ENCODE measurements around the gene SDK1.

Gene SDK1

DNA sequence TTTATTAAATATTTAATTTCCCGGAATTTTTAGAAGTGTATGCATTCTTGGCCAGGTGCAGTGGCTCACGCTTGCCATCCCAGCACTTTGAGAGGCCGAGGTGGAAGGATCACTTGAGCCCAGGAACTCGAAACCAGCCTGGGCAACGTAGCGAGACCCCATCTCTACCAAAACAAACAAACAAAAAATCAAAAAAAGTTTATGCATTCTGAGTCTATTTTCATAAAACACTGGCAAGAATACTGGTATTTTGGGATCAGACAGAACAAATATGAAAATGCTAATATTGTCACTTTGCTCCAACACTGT lies 940.2 kb downstream of the SDK1 start:
- no peak for DNase-seq (ENCODE audit: low read depth)
- H3K4me3 ChIP-seq (ENCODE audit: control insufficient read depth, low read depth, low read length), result no peak overlapping the region
- TF ChIP-seq, protein P1, sequence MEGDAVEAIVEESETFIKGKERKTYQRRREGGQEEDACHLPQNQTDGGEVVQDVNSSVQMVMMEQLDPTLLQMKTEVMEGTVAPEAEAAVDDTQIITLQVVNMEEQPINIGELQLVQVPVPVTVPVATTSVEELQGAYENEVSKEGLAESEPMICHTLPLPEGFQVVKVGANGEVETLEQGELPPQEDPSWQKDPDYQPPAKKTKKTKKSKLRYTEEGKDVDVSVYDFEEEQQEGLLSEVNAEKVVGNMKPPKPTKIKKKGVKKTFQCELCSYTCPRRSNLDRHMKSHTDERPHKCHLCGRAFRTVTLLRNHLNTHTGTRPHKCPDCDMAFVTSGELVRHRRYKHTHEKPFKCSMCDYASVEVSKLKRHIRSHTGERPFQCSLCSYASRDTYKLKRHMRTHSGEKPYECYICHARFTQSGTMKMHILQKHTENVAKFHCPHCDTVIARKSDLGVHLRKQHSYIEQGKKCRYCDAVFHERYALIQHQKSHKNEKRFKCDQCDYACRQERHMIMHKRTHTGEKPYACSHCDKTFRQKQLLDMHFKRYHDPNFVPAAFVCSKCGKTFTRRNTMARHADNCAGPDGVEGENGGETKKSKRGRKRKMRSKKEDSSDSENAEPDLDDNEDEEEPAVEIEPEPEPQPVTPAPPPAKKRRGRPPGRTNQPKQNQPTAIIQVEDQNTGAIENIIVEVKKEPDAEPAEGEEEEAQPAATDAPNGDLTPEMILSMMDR (conservative IDR thresholded peaks at IDR 0.05; ENCODE audit: control insufficient read depth, insufficient read depth, low read depth, low read length), result no peak

DNA sequence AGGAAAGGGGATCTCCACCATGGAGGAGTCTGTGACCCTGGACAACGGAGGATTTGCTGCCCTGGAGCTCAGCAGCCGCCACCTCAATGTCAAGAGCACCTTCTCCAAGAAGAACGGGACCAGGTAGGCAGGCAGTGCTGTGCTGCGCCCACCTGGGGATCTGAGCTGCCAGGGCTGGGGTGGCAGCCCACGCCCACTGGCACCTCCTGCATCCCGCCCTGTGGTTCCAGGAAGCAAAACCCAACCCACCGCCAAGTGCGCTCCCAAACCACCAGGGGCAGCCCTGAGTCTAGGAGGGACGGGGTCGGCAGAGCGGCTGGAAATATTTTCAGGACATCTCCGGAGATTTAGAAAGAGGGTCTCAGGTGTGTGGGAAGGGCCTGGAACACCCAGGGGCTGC lies 940.7 kb downstream of the SDK1 start:
- DNase-seq (ENCODE audit: low read depth), result no peak
- TF ChIP-seq, protein P1 (conservative IDR thresholded peaks at IDR 0.05; ENCODE audit: control insufficient read depth, insufficient read depth, low read depth, low read length), result no peak
- H3K4me3 ChIP-seq (ENCODE audit: control insufficient read depth, low read depth, low read length), result no peak overlapping the region

DNA sequence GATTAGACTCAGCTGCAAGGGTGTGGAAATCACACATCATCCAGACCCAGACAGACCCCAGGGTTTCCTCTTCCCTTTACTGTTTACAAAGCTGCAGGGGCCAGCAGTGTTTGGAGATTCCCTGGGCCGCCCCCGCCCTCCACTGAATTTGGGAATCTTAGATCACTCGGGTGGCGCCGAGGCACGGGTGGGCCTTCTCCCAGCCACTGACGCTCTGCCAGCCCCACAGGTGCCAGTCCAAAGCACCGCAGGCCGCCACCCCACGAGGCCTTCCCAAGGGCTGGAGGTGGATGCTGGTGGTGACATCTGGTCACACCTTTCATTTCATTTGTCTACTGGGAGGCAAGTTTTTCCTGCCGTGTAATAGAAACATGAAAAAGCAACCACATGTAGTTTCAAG lies 941.7 kb downstream of the SDK1 start:
- TF ChIP-seq, protein P1 (conservative IDR thresholded peaks at IDR 0.05; ENCODE audit: control insufficient read depth, insufficient read depth, low read depth, low read length), result no peak
- H3K4me3 ChIP-seq (ENCODE audit: control insufficient read depth, low read depth, low read length), result no peak overlapping the region
- DNase-seq (ENCODE audit: low read depth), result no peak

DNA sequence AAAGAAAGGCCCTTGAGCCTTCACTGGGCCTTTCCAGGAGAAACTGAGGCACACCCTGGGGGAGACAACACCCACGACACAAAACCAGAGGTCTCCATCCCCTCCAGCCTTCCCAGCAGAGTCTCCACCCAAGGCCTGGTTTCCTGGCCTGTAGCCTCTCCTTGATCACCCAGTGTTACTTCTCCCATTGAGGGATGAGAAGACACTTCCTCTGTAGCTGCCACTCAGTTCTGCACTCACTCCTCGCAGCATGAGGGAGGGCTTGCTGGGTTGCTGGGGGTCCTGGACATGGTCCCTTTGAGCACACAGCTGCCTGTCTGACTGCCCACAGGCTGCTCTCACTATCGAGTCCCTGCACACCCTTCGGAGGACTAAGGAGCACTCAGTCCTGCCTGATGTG lies 943.0 kb downstream of the SDK1 start:
- DNase-seq (ENCODE audit: low read depth), result no peak
- TF ChIP-seq, protein P1 (conservative IDR thresholded peaks at IDR 0.05; ENCODE audit: control insufficient read depth, insufficient read depth, low read depth, low read length), result no peak
- no peak overlapping the region for H3K4me3 ChIP-seq (ENCODE audit: control insufficient read depth, low read depth, low read length)

DNA sequence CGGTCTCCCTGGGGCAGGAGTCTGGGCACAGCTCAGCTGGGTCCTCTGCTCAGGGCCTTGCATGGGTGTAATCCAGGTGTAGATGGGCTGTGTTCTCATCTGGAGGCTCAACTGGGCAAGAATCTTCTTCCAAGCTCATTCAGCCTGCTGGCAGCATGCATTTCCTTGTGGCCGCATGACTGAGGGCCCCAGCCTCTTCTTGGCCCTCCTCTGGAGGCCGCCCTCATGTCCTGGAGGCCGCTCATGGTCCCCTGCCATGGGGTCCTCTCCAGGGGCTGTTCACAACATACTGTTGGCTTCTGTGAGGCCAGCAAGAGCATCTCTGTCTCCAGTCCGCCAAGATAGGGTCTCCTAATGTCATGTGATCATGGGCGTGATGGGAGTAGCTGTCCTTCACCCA lies 943.6 kb downstream of the SDK1 start:
- H3K4me3 ChIP-seq (ENCODE audit: control insufficient read depth, low read depth, low read length), result no peak overlapping the region
- no peak for DNase-seq (ENCODE audit: low read depth)
- TF ChIP-seq, protein P1 (conservative IDR thresholded peaks at IDR 0.05; ENCODE audit: control insufficient read depth, insufficient read depth, low read depth, low read length), result no peak

DNA sequence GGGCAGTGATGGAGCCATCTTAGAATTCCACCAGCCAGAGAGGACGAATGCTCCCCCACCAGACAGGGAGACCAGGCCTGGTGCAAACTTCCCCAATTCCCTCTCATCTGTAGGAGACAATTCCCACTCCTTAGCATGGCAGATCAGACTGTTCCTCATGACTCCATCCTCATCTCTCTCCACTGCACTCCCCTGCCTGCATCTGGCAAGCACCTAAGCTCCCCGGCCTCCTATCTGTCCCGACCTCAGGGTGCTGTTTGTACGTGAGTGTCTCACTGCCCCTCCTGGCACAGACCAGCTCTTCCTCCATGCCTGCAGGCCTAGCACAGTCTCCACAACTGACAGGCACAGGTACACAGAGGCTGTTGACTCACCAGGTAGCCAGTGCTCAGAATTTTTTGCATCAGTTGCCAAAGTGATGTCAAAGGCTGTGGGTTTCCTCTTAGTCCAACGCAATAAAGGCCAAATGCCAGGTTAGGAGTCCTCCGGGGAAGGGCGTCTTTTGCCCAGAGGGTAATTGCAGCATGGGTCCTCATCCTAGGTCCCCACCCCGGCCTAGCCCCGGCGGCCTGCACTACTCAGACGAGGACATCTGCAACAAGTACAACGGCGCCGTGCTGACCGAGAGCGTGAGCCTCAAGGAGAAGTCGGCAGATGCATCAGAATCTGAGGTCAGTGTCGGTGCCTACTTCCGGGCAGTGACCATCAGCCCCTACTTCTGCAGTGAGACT lies 944.2 kb downstream of the SDK1 start:
- no peak for DNase-seq (ENCODE audit: low read depth)
- H3K4me3 ChIP-seq (ENCODE audit: control insufficient read depth, low read depth, low read length), result no peak overlapping the region
- TF ChIP-seq, protein P1 (conservative IDR thresholded peaks at IDR 0.05; ENCODE audit: control insufficient read depth, insufficient read depth, low read depth, low read length), result no peak

Data from fibroblast of mammary gland (primary cell).